Astrocyte (in vitro differentiated cells and primary cell): ENCODE data around the gene SAPCD2. TPM values are rescaled to one million over a fixed set of nuclear protein-coding genes. Genes with fewer than 3 reads are reported as not detected.

Experiments used
- DNase-seq: peaks from one replicate; pipeline ENCODE4 v3.0.0-alpha.2; 2010; ENCODE audit warnings: low read depth
- FAIRE-seq: peaks from 2 replicates; lab custom pipeline; 2011; peaks lifted over from hg19 to GRCh38; lab: Jason Lieb, UNC
- H2AFZ ChIP-seq: 2 replicates; pipeline ENCODE4 v1.6.0; 2012; ENCODE audit warnings: low read depth, low read length, inconsistent platforms
- H3K27ac ChIP-seq: 2 replicates; pipeline ENCODE4 v1.5.1; 2011; ENCODE audit warnings: low read depth, low read length, inconsistent platforms
- H3K27me3 ChIP-seq: 2 replicates; pipeline ENCODE4 v1.6.0; 2011; ENCODE audit warnings: low read length, inconsistent platforms; ENCODE audit not compliant: insufficient read depth
- H3K36me3 ChIP-seq: 2 replicates; pipeline ENCODE4 v1.5.1; 2011; ENCODE audit warnings: low read length, inconsistent platforms; ENCODE audit not compliant: insufficient read depth
- H3K4me1 ChIP-seq: 2 replicates; pipeline ENCODE4 v1.5.1; 2011; ENCODE audit warnings: low read length, inconsistent platforms; ENCODE audit not compliant: insufficient read depth
- H3K4me2 ChIP-seq: 2 replicates; pipeline ENCODE4 v1.6.0; 2012; ENCODE audit warnings: low read length, inconsistent platforms
- H3K4me3 ChIP-seq: 2 replicates; pipeline ENCODE4 v1.5.1; 2011; ENCODE audit warnings: low read depth, mild to moderate bottlenecking, low read length, inconsistent platforms; ENCODE audit not compliant: insufficient read depth
- H3K79me2 ChIP-seq: 2 replicates; pipeline ENCODE4 v1.6.0; 2012; ENCODE audit warnings: mild to moderate bottlenecking, low read length, inconsistent platforms; ENCODE audit not compliant: insufficient read depth
- H3K9ac ChIP-seq: 2 replicates; pipeline ENCODE4 v1.6.0; 2012; ENCODE audit warnings: mild to moderate bottlenecking, low read length, inconsistent platforms
- H3K9me3 ChIP-seq: 2 replicates; pipeline ENCODE4 v1.5.1; 2012; ENCODE audit warnings: low read depth, mild to moderate bottlenecking, low read length, inconsistent platforms; ENCODE audit not compliant: insufficient read depth
- H4K20me1 ChIP-seq: 2 replicates; pipeline ENCODE4 v1.6.0; 2012; ENCODE audit warnings: low read length, inconsistent platforms; ENCODE audit not compliant: insufficient read depth
- H3K27ac Mint-ChIP-seq: one replicate; pipeline ENCODE4 v1.8.0; 2021; ENCODE audit warnings: mild to moderate bottlenecking, mixed read lengths; ENCODE audit not compliant: unreplicated experiment
- H3K27me3 Mint-ChIP-seq: one replicate; pipeline ENCODE4 v1.8.0; 2021; ENCODE audit warnings: low read depth, mixed read lengths; ENCODE audit not compliant: unreplicated experiment
- H3K36me3 Mint-ChIP-seq: one replicate; pipeline ENCODE4 v1.8.0; 2021; ENCODE audit warnings: low read depth, mixed read lengths; ENCODE audit not compliant: unreplicated experiment
- H3K4me1 Mint-ChIP-seq: one replicate; pipeline ENCODE4 v1.8.0; 2021; ENCODE audit warnings: low read depth, mixed read lengths; ENCODE audit not compliant: unreplicated experiment
- H3K4me3 Mint-ChIP-seq: one replicate; pipeline ENCODE4 v1.8.0; 2021; ENCODE audit warnings: mild to moderate bottlenecking, moderate library complexity, mixed read lengths; ENCODE audit not compliant: unreplicated experiment
- H3K9me3 Mint-ChIP-seq: one replicate; pipeline ENCODE4 v1.8.0; 2021; ENCODE audit warnings: mild to moderate bottlenecking, mixed read lengths; ENCODE audit not compliant: unreplicated experiment
- EZH2 ChIP-seq: IDR thresholded peaks from 2 replicates; pipeline ENCODE4 v1.6.1; 2012; ENCODE audit warnings: mild to moderate bottlenecking, low read length, inconsistent platforms; ENCODE audit not compliant: insufficient read depth
- total RNA-seq: library from RNA; stranded (reverse); gene quantifications from 2 replicates; pipeline ENCODE4 v1.2.1, GENCODE V29; 2021
- TF ChIP-seq, protein P1 (sequence below): IDR thresholded peaks from 2 replicates; pipeline ENCODE4 v1.5.1; 2011; ENCODE audit warnings: low read depth, mild to moderate bottlenecking, inconsistent platforms, low read length, moderate library complexity; ENCODE audit not compliant: insufficient read depth

The SAPCD2 gene
- total RNA-seq, 1 donor from 2014 or later = 0.43 TPM

DNA sequence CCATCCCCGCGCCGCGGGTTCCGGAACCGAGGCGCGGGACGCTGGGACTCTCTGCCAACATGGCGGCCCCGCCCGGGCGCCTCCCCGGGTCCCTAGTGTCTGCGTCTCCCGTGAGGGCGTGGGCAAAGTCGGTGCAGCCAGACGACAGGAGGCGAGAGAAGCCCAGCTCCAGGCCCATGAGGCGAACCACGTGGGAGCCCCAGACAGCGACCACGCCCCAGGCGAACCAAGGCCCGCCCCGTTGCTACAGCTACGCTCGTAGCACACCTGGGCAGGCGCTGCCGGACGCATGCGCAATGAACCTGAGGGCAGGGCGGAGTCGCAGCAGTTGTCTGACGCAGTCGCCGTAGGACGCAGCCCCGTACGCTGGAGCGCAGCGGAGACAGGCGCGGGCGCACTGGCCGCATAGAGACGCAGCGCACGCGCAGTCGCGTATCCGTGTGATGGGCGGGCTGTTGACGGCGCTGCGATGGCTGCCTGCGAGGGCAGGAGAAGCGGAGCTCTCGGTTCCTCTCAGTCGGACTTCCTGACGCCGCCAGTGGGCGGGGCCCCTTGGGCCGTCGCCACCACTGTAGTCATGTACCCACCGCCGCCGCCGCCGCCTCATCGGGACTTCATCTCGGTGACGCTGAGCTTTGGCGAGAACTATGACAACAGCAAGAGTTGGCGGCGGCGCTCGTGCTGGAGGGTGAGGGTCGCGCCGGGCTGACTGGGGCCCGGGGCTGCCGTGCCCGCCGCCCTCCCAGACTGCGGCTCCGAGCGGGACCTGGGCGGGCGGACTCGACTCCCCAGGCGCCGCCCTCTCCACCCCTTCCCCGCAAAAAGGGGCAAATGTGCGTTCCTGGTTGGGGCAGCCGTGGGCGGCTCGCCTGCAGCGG is 16.4 kb upstream of the SAPCD2 start, which contains the start of gene MAN1B1:
TSS of gene MAN1B1 (plus strand) at position 455 of the 878 bp plus-strand sequence. CDS start at position 470, 15 bp downstream.
- Histone ChIP-seq H4K20me1 (peaks cover 25% of the 10 kb centered on the region), H3K4me1 (peaks cover 39% of the 10 kb centered on the region), H3K27me3 (no peaks in the 10 kb centered on the region), H3K9me3 (no peaks in the 10 kb centered on the region), H3K27ac (peak within 1 kb of the TSS; percentile 84), H3K36me3 (peaks cover 3% of the 10 kb centered on the region), H3K79me2 (peaks cover 25% of the 10 kb centered on the region), H3K9ac (peak within 1 kb of the TSS; percentile 88), H3K4me3 (peak within 1 kb of the TSS; percentile 78), H3K4me2 (peak within 1 kb of the TSS; percentile 98), H2AFZ (peak within 1 kb of the TSS; percentile 86)
- peaks cover 14% of the 10 kb centered on the region for H3K36me3 Mint-ChIP-seq
- TF ChIP-seq EZH2 = no peak
- TF ChIP-seq, protein P1, sequence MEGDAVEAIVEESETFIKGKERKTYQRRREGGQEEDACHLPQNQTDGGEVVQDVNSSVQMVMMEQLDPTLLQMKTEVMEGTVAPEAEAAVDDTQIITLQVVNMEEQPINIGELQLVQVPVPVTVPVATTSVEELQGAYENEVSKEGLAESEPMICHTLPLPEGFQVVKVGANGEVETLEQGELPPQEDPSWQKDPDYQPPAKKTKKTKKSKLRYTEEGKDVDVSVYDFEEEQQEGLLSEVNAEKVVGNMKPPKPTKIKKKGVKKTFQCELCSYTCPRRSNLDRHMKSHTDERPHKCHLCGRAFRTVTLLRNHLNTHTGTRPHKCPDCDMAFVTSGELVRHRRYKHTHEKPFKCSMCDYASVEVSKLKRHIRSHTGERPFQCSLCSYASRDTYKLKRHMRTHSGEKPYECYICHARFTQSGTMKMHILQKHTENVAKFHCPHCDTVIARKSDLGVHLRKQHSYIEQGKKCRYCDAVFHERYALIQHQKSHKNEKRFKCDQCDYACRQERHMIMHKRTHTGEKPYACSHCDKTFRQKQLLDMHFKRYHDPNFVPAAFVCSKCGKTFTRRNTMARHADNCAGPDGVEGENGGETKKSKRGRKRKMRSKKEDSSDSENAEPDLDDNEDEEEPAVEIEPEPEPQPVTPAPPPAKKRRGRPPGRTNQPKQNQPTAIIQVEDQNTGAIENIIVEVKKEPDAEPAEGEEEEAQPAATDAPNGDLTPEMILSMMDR = no peak
- peaks cover 34% of the 10 kb centered on the region for H3K4me1 Mint-ChIP-seq
- peak; percentile 95 for DNase-seq
- H3K27ac Mint-ChIP-seq = peak within 1 kb of the TSS; percentile 87
- H3K27me3 Mint-ChIP-seq = no peaks in the 10 kb centered on the region
- peak; percentile 69 for FAIRE-seq
- peak within 1 kb of the TSS; percentile 90 for H3K4me3 Mint-ChIP-seq
- no peaks in the 10 kb centered on the region for H3K9me3 Mint-ChIP-seq

DNA sequence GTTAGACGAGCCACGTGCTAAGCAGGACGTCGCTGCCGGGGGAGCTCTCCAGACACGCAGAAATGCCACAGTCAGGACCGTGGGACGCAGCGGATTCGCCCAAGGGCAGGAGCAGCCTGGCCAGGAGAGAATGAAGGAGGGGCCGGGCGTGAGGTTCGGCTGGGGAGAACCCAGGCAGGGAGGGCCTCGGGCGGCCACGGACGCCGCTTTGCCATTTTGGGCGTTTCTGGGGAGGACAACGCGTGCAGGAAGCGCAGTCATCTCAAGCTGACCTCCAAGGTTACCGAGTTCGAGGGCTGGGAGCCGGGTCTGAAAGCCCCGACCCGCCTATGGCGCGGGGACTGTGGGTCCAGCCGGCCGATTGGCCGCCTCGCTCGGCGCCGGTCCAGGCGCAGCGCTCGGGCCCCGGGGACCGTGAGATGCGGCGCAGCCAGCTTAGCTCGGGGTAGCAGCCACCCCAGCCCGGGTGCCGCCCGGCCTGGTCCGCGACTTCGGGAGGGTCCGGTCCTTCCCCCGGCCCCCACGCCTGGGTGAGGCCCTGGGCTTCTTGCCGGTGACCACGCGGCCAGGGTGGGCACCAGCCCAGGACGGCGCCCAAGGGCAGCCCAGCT is 15.7 kb upstream of the SAPCD2 start:
- TF ChIP-seq EZH2 = no peak
- TF ChIP-seq, protein P1 = no peak
- Histone ChIP-seq H3K4me2 (peak overlapping the region; percentile 98), H3K9me3 (no peaks in the 10 kb centered on the region), H3K9ac (peak overlapping the region; percentile 88), H3K79me2 (peaks cover 25% of the 10 kb centered on the region), H3K27ac (peak overlapping the region; percentile 84), H3K4me3 (peak overlapping the region; percentile 78), H4K20me1 (peaks cover 22% of the 10 kb centered on the region), H3K36me3 (peaks cover 6% of the 10 kb centered on the region), H3K27me3 (no peaks in the 10 kb centered on the region), H2AFZ (peak overlapping the region; percentile 71), H3K4me1 (peaks cover 39% of the 10 kb centered on the region)
- H3K36me3 Mint-ChIP-seq = peaks cover 14% of the 10 kb centered on the region
- no peaks in the 10 kb centered on the region for H3K9me3 Mint-ChIP-seq
- no peaks in the 10 kb centered on the region for H3K27me3 Mint-ChIP-seq
- no peak for FAIRE-seq
- peak overlapping the region; percentile 87 for H3K27ac Mint-ChIP-seq
- peak overlapping the region; percentile 81 for H3K4me3 Mint-ChIP-seq
- DNase-seq = no peak
- H3K4me1 Mint-ChIP-seq = peaks cover 34% of the 10 kb centered on the region
